Neuronal stem cell (in vitro differentiated cells): Measurements from ENCODE around the gene MOSMO.

ENCODE experiments used
- DNase-seq: peaks from one replicate; pipeline ENCODE4 v3.0.0-alpha.2; 2013; ENCODE audit warnings: low spot score
- H2AFZ ChIP-seq: one replicate; pipeline ENCODE4 v1.6.1; 2013; ENCODE audit warnings: mild to moderate bottlenecking, low read length, inconsistent platforms
- H2AK5ac ChIP-seq: 2 replicates; pipeline ENCODE4 v1.6.1; 2013; ENCODE audit warnings: low read depth, mild to moderate bottlenecking, inconsistent platforms, low read length, moderate library complexity, mixed read lengths
- H2BK120ac ChIP-seq: 2 replicates; pipeline ENCODE4 v1.6.1; 2013; ENCODE audit warnings: low read depth, mild to moderate bottlenecking, inconsistent platforms, low read length, moderate library complexity, mixed read lengths
- H2BK12ac ChIP-seq: one replicate; pipeline ENCODE4 v1.6.1; 2013; ENCODE audit warnings: low read length, inconsistent platforms
- H2BK15ac ChIP-seq: 2 replicates; pipeline ENCODE4 v1.6.1; 2013; ENCODE audit warnings: mild to moderate bottlenecking, low read length, inconsistent platforms, mixed read lengths
- H2BK5ac ChIP-seq: one replicate; pipeline ENCODE4 v1.6.1; 2013; ENCODE audit warnings: inconsistent platforms, mild to moderate bottlenecking, low read length, moderate library complexity
- H3K14ac ChIP-seq: one replicate; pipeline ENCODE4 v1.6.1; 2013; ENCODE audit warnings: low read length, inconsistent platforms
- H3K18ac ChIP-seq: 2 replicates; pipeline ENCODE4 v1.6.1; 2013; ENCODE audit warnings: low read length, inconsistent platforms
- H3K23ac ChIP-seq: 2 replicates; pipeline ENCODE4 v1.6.1; 2013; ENCODE audit warnings: low read depth, mild to moderate bottlenecking, mixed read lengths, low read length, inconsistent platforms; ENCODE audit not compliant: poor library complexity
- H3K27ac ChIP-seq: replicated peaks from 3 replicates; pipeline ENCODE4 v1.5.1; 2013; ENCODE audit warnings: low read length, inconsistent platforms
- H3K27me3 ChIP-seq, 3 experiments: 2 replicates each; pipeline ENCODE4 v1.6.1; 2013; ENCODE audit warnings: low read length in 3 of 3, mild to moderate bottlenecking in 2 of 3, inconsistent platforms in 1 of 3, low read depth in 1 of 3, mixed read lengths in 1 of 3, moderate library complexity in 1 of 3; ENCODE audit not compliant: control insufficient read depth in 3 of 3, insufficient read depth in 3 of 3
- H3K36me3 ChIP-seq, 2 donors: replicated peaks in 1 of 2; 2 replicates each; pipeline ENCODE4 v1.6.1; 2013; ENCODE audit warnings: low read length in 2 of 2; ENCODE audit not compliant: control insufficient read depth in 2 of 2, insufficient read depth in 2 of 2
- H3K4ac ChIP-seq: 2 replicates; pipeline ENCODE4 v1.6.1; 2013; ENCODE audit warnings: inconsistent platforms, mild to moderate bottlenecking, low read length, moderate library complexity
- H3K4me1 ChIP-seq, 2 donors: 1 replicate in 1 of 2; 2 replicates in 1 of 2; pipeline ENCODE4 v1.6.1; 2013; ENCODE audit warnings: low read length in 2 of 2, low read depth in 1 of 2; ENCODE audit not compliant: control insufficient read depth in 2 of 2, insufficient read depth in 1 of 2
- H3K4me2 ChIP-seq: one replicate; pipeline ENCODE4 v1.6.1; 2013; ENCODE audit warnings: mild to moderate bottlenecking, low read length, inconsistent platforms; ENCODE audit not compliant: insufficient read depth, poor library complexity, severe bottlenecking
- H3K4me3 ChIP-seq, 2 donors: 2 replicates each; pipeline ENCODE4 v1.5.1; 2013; ENCODE audit warnings: low read length in 2 of 2, mild to moderate bottlenecking in 2 of 2, inconsistent platforms in 1 of 2, moderate library complexity in 1 of 2
- H3K79me1 ChIP-seq: one replicate; pipeline ENCODE4 v1.6.1; 2013; ENCODE audit warnings: low read depth, mild to moderate bottlenecking, inconsistent platforms, low read length, moderate library complexity
- H3K9ac ChIP-seq: one replicate; pipeline ENCODE4 v1.6.1; 2013; ENCODE audit warnings: mild to moderate bottlenecking, low read depth, low read length, inconsistent platforms; ENCODE audit not compliant: poor library complexity
- H3K9me3 ChIP-seq, 2 donors: replicated peaks in 1 of 2; 2 replicates each; pipeline versions ENCODE3 to v1.6.1; 2013; ENCODE audit warnings: low read length in 2 of 2, mild to moderate bottlenecking in 2 of 2, inconsistent platforms in 1 of 2, low read depth in 1 of 2, mixed read lengths in 1 of 2, moderate library complexity in 1 of 2; ENCODE audit not compliant: control insufficient read depth in 2 of 2, insufficient read depth in 1 of 2
- H4K8ac ChIP-seq: one replicate; pipeline ENCODE4 v1.6.1; 2013; ENCODE audit warnings: low read depth, mild to moderate bottlenecking, inconsistent platforms, low read length, moderate library complexity
- H4K91ac ChIP-seq: one replicate; pipeline ENCODE4 v1.6.1; 2013; ENCODE audit warnings: low read length, low read depth, mild to moderate bottlenecking, inconsistent platforms; ENCODE audit not compliant: poor library complexity
- WGBS, 2 donors: extraction: QIAGEN DNeasy Blood & Tissue Kit; methylation state at CpG; one replicate each; pipeline ENCODE4 v1.1.7; 2013; ENCODE audit warnings: missing lambda C conversion rate in 2 of 2, mixed read lengths in 1 of 2; ENCODE audit not compliant: insufficient read length in 2 of 2, insufficient replicate concordance in 1 of 2; ENCODE audit errors: extremely low coverage in 2 of 2; 5-methylcytosine and 5-hydroxymethylcytosine counted together

The MOSMO gene

GRCh38 chr16:22116095-22116700 is 108.3 kb downstream of the MOSMO start:
- Histone ChIP-seq H2BK5ac (no peak overlapping the region), H3K79me1 (no peaks in the 10 kb centered on the region), H4K8ac (no peak overlapping the region), H3K4me3 (no peak overlapping the region), H3K4ac (no peak overlapping the region), H3K4me1 (no peaks in the 10 kb centered on the region), H2BK12ac (no peak overlapping the region), H3K14ac (peak overlapping the region; percentile 71), H4K91ac (no peak overlapping the region), H3K36me3 (no peaks in the 10 kb centered on the region), H3K27ac (no peak overlapping the region), H2AK5ac (no peak overlapping the region), H3K4me2 (no peak overlapping the region), H3K18ac (no peak overlapping the region), H2BK120ac (no peak overlapping the region), H2AFZ (no peak overlapping the region), H2BK15ac (no peak overlapping the region), H3K27me3 (no peaks in the 10 kb centered on the region), H3K9me3 (no peaks in the 10 kb centered on the region), H3K23ac (no peak overlapping the region), H3K9ac (no peak overlapping the region)
- no CpG with 5 or more reads among the region's 2 CpGs for WGBS, 2 donors
- no peak for DNase-seq

GRCh38 chr16:22117609-22118008 is 109.7 kb downstream of the MOSMO start:
- no peak overlapping the region for H3K14ac ChIP-seq
- H3K4me3 ChIP-seq: no peak overlapping the region
- no peaks in the 10 kb centered on the region for H3K4me1 ChIP-seq
- no peaks in the 10 kb centered on the region for H3K36me3 ChIP-seq
- no peaks in the 10 kb centered on the region for H3K79me1 ChIP-seq
- H2BK120ac ChIP-seq: no peak overlapping the region
- H4K91ac ChIP-seq: no peak overlapping the region
- no peak for DNase-seq
- no peaks in the 10 kb centered on the region for H3K27me3 ChIP-seq
- no peak overlapping the region for H4K8ac ChIP-seq
- no peak overlapping the region for H3K4me2 ChIP-seq
- no CpG with 5 or more reads among the region's 2 CpGs for WGBS, 2 donors
- H2BK12ac ChIP-seq: no peak overlapping the region
- no peak overlapping the region for H3K18ac ChIP-seq
- no peak overlapping the region for H3K9ac ChIP-seq
- H2BK15ac ChIP-seq: no peak overlapping the region
- no peak overlapping the region for H2AK5ac ChIP-seq
- H3K27ac ChIP-seq: no peak overlapping the region
- no peak overlapping the region for H2AFZ ChIP-seq
- no peak overlapping the region for H2BK5ac ChIP-seq
- no peak overlapping the region for H3K23ac ChIP-seq
- no peak overlapping the region for H3K4ac ChIP-seq
- no peaks in the 10 kb centered on the region for H3K9me3 ChIP-seq

GRCh38 chr16:22120440-22120839 is 112.5 kb downstream of the MOSMO start:
- Histone ChIP-seq H3K27me3 (no peaks in the 10 kb centered on the region), H3K4me1 (no peaks in the 10 kb centered on the region), H2BK5ac (no peak overlapping the region), H3K9me3 (no peaks in the 10 kb centered on the region), H4K91ac (no peak overlapping the region), H3K79me1 (no peaks in the 10 kb centered on the region), H2AK5ac (no peak overlapping the region), H2BK12ac (no peak overlapping the region), H3K9ac (no peak overlapping the region), H4K8ac (no peak overlapping the region), H3K4me3 (no peak overlapping the region), H2AFZ (no peak overlapping the region), H2BK15ac (no peak overlapping the region), H3K27ac (no peak overlapping the region), H3K14ac (no peak overlapping the region), H3K18ac (no peak overlapping the region), H3K4me2 (no peak overlapping the region), H3K23ac (no peak overlapping the region), H3K4ac (no peak overlapping the region), H2BK120ac (no peak overlapping the region), H3K36me3 (no peaks in the 10 kb centered on the region)
- WGBS, 2 donors: no CpG with 5 or more reads among the region's 3 CpGs
- no peak for DNase-seq

- no peak overlapping the region for H2BK15ac ChIP-seq
- H3K27me3 ChIP-seq: no peaks in the 10 kb centered on the region
- no peak overlapping the region for H2BK120ac ChIP-seq
- no peaks in the 10 kb centered on the region for H3K36me3 ChIP-seq
- H3K23ac ChIP-seq: no peak overlapping the region
- no peak overlapping the region for H3K14ac ChIP-seq
- no peak overlapping the region for H4K8ac ChIP-seq
- H3K4me1 ChIP-seq: no peaks in the 10 kb centered on the region
- H2AK5ac ChIP-seq: no peak overlapping the region
- no peak overlapping the region for H3K4me2 ChIP-seq
- H4K91ac ChIP-seq: no peak overlapping the region
- no peak overlapping the region for H3K27ac ChIP-seq
- H3K9ac ChIP-seq: no peak overlapping the region
- H3K4me3 ChIP-seq: no peak overlapping the region
- H2AFZ ChIP-seq: no peak overlapping the region
- no peak overlapping the region for H2BK5ac ChIP-seq
- no peaks in the 10 kb centered on the region for H3K79me1 ChIP-seq
- H2BK12ac ChIP-seq: no peak overlapping the region
- no peaks in the 10 kb centered on the region for H3K9me3 ChIP-seq
- DNase-seq: no peak
- H3K4ac ChIP-seq: no peak overlapping the region
- no peak overlapping the region for H3K18ac ChIP-seq
Observed at GRCh38 chr16:22122239-22122638, 114.3 kb downstream of the MOSMO start.
